Skin epidermis (tissue), 12 donors: ENCODE results near the gene HDAC6.

ENCODE experiments used
- H3K27ac ChIP-seq, 21 experiments: fragments of 200-600 bp; sonication (generic) in 11 of 21; one replicate each; pipeline ENCODE4 v1.5.0; 2020; ENCODE audit warnings: mild to moderate bottlenecking in 3 of 21, inconsistent platforms in 2 of 21, moderate library complexity in 2 of 21
- H3K4me3 ChIP-seq, 7 experiments: fragments of 200-600 bp; sonication (generic) in 2 of 7; one replicate each; pipeline ENCODE4 v1.5.0; 2020; ENCODE audit warnings: inconsistent platforms in 2 of 7, mild to moderate bottlenecking in 2 of 7, moderate library complexity in 1 of 7

HDAC6 gene

DNA sequence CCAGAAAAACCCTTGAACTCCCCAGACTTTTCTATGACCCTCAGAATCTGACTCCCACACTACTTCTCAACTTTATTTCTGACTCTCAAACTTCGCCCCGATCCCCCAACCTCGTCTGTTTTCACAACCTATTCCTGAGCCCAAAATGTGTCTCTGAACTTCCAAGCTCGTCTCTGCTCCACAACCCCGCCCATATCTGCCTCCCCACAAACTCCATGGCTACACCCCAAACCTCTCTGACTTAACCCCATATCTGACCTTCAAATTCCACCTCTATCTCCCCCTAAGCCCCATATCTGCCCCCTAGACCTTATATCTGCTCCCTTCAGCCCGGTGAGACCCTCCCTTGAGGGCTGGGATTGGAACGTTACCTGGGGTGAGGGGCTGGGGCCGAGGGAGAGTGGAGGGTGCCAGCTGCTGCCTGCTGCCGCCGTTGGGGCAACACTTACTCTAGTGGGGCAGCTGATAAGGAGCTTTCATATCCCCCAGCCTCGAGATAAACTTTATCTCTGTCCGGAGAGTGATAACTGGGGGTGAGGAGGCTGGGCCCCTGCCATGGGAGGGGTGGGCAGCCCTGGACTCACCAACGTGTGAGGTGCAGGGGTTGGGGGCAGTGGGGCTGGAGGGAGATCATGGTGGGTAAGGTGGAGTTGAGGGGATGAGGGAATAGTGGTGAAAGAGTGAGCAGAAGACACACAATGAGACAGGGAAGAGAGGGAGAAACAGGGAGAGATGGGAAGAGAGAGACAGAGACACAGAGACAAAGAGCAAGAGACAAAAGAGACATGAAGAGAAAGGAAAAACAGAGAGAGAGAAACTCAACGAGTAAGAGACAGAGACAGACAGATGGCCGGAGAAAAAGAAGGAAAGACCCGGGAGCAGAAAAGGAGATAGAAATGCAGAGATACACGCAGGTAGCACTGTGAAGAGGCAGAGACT is 14.1 kb upstream of the HDAC6 start:
- no peak overlapping the region for H3K4me3 ChIP-seq
- no peak overlapping the region for H3K27ac ChIP-seq

- Histone ChIP-seq H3K27ac (no peak overlapping the region), H3K4me3 (no peak overlapping the region)
Observed at GRCh38 chrX:48789366-48790220, 12.3 kb upstream of the HDAC6 start.

- H3K27ac ChIP-seq = no peak overlapping the region
- H3K4me3 ChIP-seq = no peak overlapping the region
Observed at GRCh38 chrX:48790477-48790876, 11.4 kb upstream of the HDAC6 start.

DNA sequence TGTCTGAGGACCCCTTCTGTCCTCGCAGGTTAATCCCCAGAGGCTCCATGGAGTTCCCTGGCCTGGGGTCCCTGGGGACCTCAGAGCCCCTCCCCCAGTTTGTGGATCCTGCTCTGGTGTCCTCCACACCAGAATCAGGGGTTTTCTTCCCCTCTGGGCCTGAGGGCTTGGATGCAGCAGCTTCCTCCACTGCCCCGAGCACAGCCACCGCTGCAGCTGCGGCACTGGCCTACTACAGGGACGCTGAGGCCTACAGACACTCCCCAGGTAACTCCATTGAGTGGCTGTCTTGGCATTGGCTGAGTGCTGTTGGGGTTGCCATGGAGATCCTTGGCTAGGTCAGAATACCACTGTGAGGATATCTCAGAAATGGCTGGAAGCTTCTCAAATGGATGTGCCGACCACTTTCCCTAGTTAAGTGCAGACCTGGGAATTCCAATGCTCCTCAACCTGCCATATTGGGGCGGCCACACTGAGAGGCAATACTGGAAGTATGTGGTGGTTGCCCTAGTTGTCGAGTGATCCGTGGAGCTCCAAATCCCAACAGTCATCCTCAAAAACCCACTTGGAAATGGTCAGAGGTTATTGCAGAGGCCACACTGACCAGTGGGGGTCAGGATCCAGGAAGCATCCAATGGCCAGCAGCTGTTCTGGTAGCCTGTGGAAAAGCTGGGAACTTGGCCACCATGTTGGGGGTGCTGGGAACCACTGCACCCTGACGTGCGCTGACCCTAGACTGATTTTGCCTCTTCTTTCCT is 10.6 kb upstream of the HDAC6 start:
- no peak overlapping the region for H3K4me3 ChIP-seq
- no peak overlapping the region for H3K27ac ChIP-seq

GRCh38 chrX:48792219-48792618 is 9.6 kb upstream of the HDAC6 start:
- Histone ChIP-seq H3K27ac (no peak overlapping the region), H3K4me3 (no peak overlapping the region)

GRCh38 chrX:48793935-48794334 is 7.9 kb upstream of the HDAC6 start:
- Histone ChIP-seq H3K4me3 (no peak overlapping the region), H3K27ac (no peak overlapping the region)

GRCh38 chrX:48794340-48794910 is 7.4 kb upstream of the HDAC6 start:
- no peak overlapping the region for H3K4me3 ChIP-seq
- no peak overlapping the region for H3K27ac ChIP-seq

GRCh38 chrX:48794911-48795515 is 6.9 kb upstream of the HDAC6 start:
- Histone ChIP-seq H3K4me3 (no peak overlapping the region), H3K27ac (no peak overlapping the region)

DNA sequence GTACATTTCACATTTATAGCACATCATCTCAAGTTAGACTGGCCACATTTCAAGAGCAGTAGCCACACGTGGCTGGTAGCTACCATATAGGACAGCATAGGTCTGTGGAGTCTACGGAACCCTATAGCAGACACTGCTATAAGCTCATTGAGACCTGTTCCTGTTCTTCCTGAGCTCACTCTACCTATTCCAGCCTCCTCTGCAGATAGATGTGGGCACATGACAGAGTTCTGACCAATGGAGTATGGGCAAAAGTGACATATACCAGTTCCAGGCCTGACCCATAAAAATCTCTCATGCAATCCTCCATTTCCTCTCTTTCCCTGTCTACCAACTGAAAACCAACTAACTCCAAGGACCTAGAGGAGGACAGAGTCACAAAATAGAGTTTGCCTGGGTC is 3.5 kb upstream of the HDAC6 start:
- Histone ChIP-seq H3K4me3 (no peak overlapping the region), H3K27ac (no peak overlapping the region)

DNA sequence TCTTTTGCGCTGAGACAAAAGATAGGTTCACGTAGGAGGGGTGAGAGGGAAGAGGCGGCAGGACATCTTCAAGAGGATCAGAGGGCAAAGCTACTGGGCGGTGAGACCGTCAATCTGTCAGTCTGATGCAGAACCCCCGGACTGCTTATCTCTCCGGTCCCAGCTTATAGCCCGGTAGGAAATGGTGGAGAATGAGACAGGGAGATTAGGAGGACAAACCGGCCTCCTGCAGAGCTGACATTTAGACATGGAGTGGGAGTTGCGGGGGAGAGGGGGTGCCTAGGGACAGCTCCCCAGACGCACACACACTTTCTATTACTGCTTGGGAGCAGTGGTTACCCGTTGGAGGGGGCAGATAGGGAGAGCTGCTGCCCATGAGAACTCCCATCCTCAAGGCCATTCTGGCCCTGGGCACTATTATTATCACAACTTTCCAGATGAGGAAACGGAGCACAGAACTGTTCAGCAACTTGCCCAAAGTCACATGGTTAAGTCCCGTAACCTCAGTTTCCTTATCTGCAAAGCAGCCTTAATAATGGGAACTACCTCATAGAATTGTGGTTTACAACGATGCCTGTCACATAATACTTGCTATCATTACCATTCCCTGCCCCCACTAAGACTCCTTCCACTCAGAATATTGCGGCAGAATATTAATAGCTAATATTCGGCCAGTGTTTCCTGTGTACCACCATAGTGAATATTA is 1.1 kb upstream of the HDAC6 start:
- peak overlapping the region; percentile 39 to 96 (median 88) for H3K27ac ChIP-seq
- peak overlapping the region; percentile 44 to 61 (median 50) for H3K4me3 ChIP-seq

- Histone ChIP-seq H3K27ac (peak overlapping the region in 20 of 21 experiments; percentile 62 to 94 (median 88)), H3K4me3 (peak overlapping the region; percentile 30 to 51 (median 42))
Observed at GRCh38 chrX:48802089-48802904, 430 bp downstream of the HDAC6 start.

- H3K27ac ChIP-seq = peak overlapping the region in 19 of 21 experiments; percentile 62 to 94 (median 89)
Observed at GRCh38 chrX:48802905-48803200, 986 bp downstream of the HDAC6 start.

GRCh38 chrX:48806081-48806480 is 4.2 kb downstream of the HDAC6 start:
- H3K27ac ChIP-seq = no peak overlapping the region
- no peak overlapping the region for H3K4me3 ChIP-seq

More at GRCh38 chrX:48802905-48803200, 986 bp downstream of the HDAC6 start:
- peak overlapping the region; percentile 30 to 51 (median 42) for H3K4me3 ChIP-seq

GRCh38 chrX:48813644-48814043 is 11.8 kb downstream of the HDAC6 start:
- H3K4me3 ChIP-seq = no peak overlapping the region
- H3K27ac ChIP-seq = no peak overlapping the region

DNA sequence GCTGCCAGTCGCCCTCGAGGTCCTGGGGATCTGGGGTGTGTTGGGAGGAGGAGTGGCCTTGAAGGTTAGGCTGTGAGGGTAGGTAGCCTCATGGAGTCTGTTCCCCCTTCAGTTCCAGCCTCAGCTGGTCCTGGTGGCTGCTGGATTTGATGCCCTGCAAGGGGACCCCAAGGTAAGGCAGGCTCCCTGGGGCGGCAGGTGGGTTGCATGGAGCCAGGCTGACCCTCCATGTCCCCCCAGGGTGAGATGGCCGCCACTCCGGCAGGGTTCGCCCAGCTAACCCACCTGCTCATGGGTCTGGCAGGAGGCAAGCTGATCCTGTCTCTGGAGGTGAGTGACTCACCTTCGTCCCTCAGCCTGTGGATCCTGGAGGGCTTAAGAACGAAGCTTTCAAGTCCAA is 12.9 kb downstream of the HDAC6 start:
- Histone ChIP-seq H3K27ac (no peak overlapping the region), H3K4me3 (no peak overlapping the region)

- H3K27ac ChIP-seq = no peak overlapping the region
Observed at GRCh38 chrX:48815266-48815665, 13.4 kb downstream of the HDAC6 start.

DNA sequence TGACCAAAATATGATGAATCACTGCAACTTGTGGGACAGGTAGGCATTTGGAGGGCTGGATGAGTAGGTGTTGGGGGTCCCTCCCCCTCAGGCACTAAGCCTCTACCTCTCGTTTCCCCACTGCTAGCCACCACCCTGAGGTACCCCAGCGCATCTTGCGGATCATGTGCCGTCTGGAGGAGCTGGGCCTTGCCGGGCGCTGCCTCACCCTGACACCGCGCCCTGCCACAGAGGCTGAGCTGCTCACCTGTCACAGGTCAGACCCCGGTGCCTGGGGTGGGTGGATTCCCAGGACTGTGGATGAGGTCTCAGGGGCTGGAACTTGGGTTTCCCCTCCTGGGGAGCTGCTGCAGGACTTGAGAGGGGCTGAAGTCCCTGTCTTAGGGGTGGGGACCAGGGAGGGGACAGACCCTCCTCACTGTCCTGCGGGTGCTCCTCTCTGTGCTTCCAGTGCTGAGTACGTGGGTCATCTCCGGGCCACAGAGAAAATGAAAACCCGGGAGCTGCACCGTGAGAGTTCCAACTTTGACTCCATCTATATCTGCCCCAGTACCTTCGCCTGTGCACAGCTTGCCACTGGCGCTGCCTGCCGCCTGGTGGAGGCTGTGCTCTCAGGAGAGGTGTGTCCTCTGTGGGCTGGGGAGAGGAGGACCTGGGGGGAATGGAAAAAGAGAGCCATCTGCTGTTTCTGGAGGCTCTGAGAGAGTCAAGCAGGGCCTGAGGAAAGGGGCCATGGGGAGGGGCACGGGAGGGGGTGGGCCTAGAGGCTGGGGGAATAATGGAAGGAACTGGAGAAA is 14.3 kb downstream of the HDAC6 start:
- Histone ChIP-seq H3K4me3 (no peak overlapping the region), H3K27ac (no peak overlapping the region)

More at GRCh38 chrX:48815266-48815665, 13.4 kb downstream of the HDAC6 start:
- no peak overlapping the region for H3K4me3 ChIP-seq
